Upper lobe of left lung (tissue), 4 donors: Measurements from ENCODE around the gene ACTL6A.

Source experiments
- EP300 ChIP-seq, 4 donors: sonication (generic); formaldehyde crosslinking; IDR thresholded peaks; one replicate each; pipeline ENCODE4 v1.5.1; 2017; ENCODE audit warnings: antibody characterized with exemption in 4 of 4, control low read depth in 2 of 4
- TF ChIP-seq, protein P1 (sequence below), 6 experiments: fragments of 450-650 bp in 4 of 6; fragments of 200-600 bp in 2 of 6; sonication (generic) in 2 of 6; IDR thresholded peaks; one replicate each; pipeline ENCODE4 v1.5.1; 2016 to 2019; ENCODE audit warnings: antibody characterized with exemption in 6 of 6

DNA sequence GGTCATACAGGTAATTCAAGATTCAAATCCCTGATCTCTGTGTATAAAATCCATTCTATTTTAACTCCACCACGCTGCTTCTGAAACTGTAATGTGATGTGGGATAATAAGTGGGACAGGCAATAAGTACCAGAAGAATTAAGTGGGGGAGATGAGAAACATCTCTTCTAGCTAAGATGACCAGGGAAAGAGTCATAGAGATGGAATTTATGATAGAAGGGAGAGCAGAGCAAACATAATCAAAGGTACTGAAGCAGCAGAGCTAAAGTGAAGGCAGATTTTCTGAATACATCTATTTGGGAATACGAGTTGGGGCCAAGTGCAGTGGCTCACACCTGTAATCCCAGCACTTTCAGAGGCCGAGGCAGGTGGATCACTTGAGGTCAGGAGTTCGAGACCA lies 36.8 kb downstream of the ACTL6A start:
- TF ChIP-seq, protein P1, sequence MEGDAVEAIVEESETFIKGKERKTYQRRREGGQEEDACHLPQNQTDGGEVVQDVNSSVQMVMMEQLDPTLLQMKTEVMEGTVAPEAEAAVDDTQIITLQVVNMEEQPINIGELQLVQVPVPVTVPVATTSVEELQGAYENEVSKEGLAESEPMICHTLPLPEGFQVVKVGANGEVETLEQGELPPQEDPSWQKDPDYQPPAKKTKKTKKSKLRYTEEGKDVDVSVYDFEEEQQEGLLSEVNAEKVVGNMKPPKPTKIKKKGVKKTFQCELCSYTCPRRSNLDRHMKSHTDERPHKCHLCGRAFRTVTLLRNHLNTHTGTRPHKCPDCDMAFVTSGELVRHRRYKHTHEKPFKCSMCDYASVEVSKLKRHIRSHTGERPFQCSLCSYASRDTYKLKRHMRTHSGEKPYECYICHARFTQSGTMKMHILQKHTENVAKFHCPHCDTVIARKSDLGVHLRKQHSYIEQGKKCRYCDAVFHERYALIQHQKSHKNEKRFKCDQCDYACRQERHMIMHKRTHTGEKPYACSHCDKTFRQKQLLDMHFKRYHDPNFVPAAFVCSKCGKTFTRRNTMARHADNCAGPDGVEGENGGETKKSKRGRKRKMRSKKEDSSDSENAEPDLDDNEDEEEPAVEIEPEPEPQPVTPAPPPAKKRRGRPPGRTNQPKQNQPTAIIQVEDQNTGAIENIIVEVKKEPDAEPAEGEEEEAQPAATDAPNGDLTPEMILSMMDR (IDR thresholded peaks at IDR 0.05): no peak
- no peak for TF ChIP-seq EP300 (IDR thresholded peaks at IDR 0.05)
